Activated T-helper 17 cell treated with anti-CD3 and anti-CD28 coated beads, Interleukin-2, amount 50 U/mL, for 72 hours (primary cell): Measurements from ENCODE around the gene DGAT2. TPM values are rescaled to one million over a fixed set of nuclear protein-coding genes. Genes with fewer than 3 reads are reported as not detected.
A peak's percentile ranks its signal among the peaks of the same experiment; 100 is the strongest.

Experiments used
- ATAC-seq: fragments of 150-1000 bp; cut with Tn5 transposase; replicated peaks from 2 replicates; pipeline ENCODE4 v1.10.0; 2021; ENCODE audit warnings: mild to moderate bottlenecking, moderate library complexity
- H3K27ac Mint-ChIP-seq: one replicate; pipeline ENCODE4 v1.8.0; 2022; ENCODE audit warnings: mixed read lengths
- H3K27me3 Mint-ChIP-seq: one replicate; pipeline ENCODE4 v1.8.0; 2022; ENCODE audit warnings: mixed read lengths
- H3K36me3 Mint-ChIP-seq: one replicate; pipeline ENCODE4 v1.8.0; 2022; ENCODE audit warnings: low read depth, mild to moderate bottlenecking, mixed read lengths
- H3K4me1 Mint-ChIP-seq: one replicate; pipeline ENCODE4 v1.8.0; 2022; ENCODE audit warnings: mixed read lengths
- H3K4me3 Mint-ChIP-seq: one replicate; pipeline ENCODE4 v1.8.0; 2022; ENCODE audit warnings: mild to moderate bottlenecking, mixed read lengths
- H3K9me3 Mint-ChIP-seq: one replicate; pipeline ENCODE4 v1.8.0; 2022; ENCODE audit warnings: mixed read lengths
- total RNA-seq, 2 donors: library from RNA; stranded (reverse); gene quantifications; one replicate each; pipeline ENCODE4 v1.2.3, GENCODE V29; 2022

The DGAT2 gene, protein sequence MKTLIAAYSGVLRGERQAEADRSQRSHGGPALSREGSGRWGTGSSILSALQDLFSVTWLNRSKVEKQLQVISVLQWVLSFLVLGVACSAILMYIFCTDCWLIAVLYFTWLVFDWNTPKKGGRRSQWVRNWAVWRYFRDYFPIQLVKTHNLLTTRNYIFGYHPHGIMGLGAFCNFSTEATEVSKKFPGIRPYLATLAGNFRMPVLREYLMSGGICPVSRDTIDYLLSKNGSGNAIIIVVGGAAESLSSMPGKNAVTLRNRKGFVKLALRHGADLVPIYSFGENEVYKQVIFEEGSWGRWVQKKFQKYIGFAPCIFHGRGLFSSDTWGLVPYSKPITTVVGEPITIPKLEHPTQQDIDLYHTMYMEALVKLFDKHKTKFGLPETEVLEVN
- 1 to 10 TPM; 2.4 to 2.8 TPM for total RNA-seq

DNA sequence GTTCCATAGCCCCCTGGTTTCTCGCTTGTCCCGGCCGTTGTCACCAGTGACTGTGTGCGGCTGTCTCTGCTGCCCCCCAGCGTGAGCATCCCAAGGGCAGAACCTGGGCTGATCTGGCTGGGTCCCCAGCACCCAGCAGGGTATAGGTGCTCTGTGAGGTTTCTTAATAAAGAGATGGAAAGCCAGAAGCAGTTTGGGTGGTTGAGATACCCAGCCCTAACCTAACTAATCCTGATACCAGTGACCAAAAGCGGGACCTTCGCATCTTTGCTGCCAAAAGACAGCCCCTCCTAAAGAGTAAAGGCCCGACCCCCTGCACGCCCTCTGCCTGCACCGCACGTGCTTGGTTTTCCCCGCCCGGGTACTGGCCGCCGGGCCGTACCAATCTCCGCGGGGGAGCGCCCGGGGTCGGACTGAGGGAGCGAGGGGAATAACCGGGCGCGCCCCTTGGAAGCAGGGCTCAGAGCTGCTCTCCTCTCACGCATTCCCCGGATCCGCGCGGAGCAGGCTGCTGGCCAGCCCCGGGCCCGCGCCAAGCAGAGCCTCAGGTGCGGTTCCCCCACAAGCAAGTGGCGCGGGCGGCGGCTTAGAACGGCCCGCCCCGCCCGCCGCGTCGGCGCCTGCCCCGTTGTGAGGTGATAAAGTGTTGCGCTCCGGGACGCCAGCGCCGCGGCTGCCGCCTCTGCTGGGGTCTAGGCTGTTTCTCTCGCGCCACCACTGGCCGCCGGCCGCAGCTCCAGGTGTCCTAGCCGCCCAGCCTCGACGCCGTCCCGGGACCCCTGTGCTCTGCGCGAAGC, at the start of gene DGAT2:
Gene DGAT2, plus strand, starts transcription at position 667 of the 797 bp plus-strand sequence. CDS start 214 bp downstream, outside the sequence.
- Mint-ChIP-seq H3K36me3 (no peaks in the 10 kb centered on the region), H3K27ac (peak within 1 kb of the TSS; percentile 64)

DNA sequence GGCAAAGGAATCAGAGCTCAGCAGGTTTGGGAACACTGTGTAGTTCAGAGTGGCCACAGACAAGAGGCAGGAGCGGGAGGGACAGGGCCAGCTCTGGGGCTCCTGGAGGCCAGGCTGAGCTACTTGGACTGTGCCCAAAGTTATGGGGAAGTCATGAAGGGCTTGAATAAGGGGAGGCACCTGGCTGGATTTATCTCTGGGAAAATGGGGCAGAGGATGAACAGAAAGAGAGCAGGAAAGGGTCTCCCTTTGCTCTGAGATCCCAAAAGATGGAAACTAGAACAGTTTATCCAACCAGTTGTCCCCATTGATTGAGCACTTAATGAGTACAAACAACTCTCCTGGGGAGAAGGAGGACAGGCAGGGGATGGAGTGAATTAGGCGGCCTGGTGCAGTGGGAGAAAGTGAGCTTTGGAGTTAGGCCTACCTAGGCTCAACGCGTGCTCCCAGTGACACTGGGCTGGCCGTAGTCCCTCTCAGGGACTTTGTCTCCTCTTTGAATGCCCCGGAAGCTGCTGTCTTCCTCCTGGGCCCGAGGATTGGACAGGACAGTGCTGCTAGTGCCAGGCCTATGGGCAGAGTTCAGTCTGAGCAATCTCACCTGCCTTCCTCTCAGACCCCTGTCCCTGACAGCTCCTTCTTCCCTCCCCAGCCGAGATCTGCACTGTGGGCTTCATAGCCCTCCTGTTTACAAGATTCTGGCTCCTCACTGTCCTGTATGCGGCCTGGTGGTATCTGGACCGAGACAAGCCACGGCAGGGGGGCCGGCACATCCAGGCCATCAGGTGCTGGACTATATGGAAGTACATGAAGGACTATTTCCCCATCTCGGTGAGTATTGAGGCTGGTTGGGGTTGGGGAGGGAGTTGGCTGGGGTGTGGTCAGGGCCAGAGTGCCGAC, 49.0 kb upstream of the DGAT2 start:
- no peak for ATAC-seq
- H3K4me3 Mint-ChIP-seq = no peak overlapping the region
- no peaks in the 10 kb centered on the region for H3K36me3 Mint-ChIP-seq

More for the DNA sequence above, at the start of gene DGAT2:
- peak within 1 kb of the TSS; percentile 75 for H3K4me3 Mint-ChIP-seq
- ATAC-seq = peak; percentile 89
- H3K4me1 Mint-ChIP-seq = peaks cover 9% of the 10 kb centered on the region
- no peaks in the 10 kb centered on the region for H3K9me3 Mint-ChIP-seq
- peaks cover 3% of the 10 kb centered on the region for H3K27me3 Mint-ChIP-seq

DNA sequence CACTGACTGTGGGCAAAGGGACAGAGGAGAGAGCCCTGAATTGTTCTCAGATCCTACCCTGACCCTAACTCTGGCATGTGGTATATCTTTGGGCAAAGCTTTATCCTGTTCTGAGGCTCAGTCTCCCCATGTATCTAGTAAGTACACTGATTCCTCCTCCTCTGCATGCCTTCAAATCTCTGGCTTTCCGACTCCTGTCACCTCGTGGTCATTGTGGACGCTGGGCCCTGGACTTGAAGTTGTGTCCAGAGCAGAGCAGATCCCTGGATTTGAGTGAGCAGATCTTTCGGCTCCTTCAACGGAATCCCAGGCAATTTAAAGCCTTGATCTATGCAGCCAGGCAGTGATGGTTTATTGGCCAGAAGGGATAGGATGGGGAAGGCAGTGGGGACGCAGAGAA, 47.9 kb upstream of the DGAT2 start:
- no peak for ATAC-seq
- no peaks in the 10 kb centered on the region for H3K36me3 Mint-ChIP-seq
- no peaks in the 10 kb centered on the region for H3K9me3 Mint-ChIP-seq
- H3K4me3 Mint-ChIP-seq = no peak overlapping the region
- H3K27me3 Mint-ChIP-seq = no peaks in the 10 kb centered on the region
- H3K4me1 Mint-ChIP-seq = peaks cover 6% of the 10 kb centered on the region
- H3K27ac Mint-ChIP-seq = no peak overlapping the region

More for the DNA sequence above, 49.0 kb upstream of the DGAT2 start:
- H3K9me3 Mint-ChIP-seq = no peaks in the 10 kb centered on the region
- peaks cover 6% of the 10 kb centered on the region for H3K4me1 Mint-ChIP-seq
- no peak overlapping the region for H3K27ac Mint-ChIP-seq
- H3K27me3 Mint-ChIP-seq = no peaks in the 10 kb centered on the region

DNA sequence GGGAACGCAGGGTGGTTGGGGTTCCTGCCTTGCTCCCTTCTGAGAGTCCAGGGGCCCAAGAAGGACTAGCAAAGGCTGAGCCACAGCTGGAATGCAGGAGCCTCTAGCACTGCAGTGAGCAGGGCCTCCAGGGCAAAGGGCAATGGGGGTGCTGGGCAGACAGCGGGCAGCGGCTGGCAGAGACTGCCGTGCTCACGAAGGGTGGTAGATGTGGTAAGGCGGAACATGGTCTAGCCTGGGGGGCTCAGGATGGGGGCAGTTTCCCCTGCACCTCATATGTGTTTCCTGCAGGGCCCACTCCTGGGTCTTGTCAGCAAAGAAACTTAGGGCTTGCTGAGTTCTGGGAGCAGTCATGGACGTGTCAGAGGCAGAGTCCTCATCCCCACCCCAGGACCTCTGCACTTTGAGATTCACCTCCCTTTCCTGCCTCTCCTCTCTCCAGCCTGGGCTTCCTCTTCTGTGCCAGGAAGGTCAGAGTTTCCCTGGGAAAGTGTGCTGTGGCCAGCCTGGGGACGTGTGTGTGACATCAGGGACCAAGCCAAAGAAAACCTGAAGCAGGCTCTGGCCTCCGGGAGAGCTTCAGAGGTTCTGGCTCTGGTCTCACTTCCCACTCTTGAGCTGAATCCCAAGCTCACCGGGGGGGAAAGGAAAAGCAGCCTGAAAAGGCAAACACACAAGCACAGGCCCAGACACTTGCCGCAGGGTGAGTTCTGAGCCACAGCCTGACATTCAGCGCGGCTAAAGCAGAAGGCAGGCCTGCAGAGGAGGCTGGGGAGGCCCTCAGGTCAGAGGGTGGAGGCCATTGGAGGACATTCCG, 46.5 kb upstream of the DGAT2 start:
- H3K27ac Mint-ChIP-seq = no peak overlapping the region
- H3K9me3 Mint-ChIP-seq = no peaks in the 10 kb centered on the region
- ATAC-seq = no peak
- H3K36me3 Mint-ChIP-seq = no peaks in the 10 kb centered on the region
- H3K4me3 Mint-ChIP-seq = no peak overlapping the region
- no peaks in the 10 kb centered on the region for H3K27me3 Mint-ChIP-seq
- no peaks in the 10 kb centered on the region for H3K4me1 Mint-ChIP-seq

DNA sequence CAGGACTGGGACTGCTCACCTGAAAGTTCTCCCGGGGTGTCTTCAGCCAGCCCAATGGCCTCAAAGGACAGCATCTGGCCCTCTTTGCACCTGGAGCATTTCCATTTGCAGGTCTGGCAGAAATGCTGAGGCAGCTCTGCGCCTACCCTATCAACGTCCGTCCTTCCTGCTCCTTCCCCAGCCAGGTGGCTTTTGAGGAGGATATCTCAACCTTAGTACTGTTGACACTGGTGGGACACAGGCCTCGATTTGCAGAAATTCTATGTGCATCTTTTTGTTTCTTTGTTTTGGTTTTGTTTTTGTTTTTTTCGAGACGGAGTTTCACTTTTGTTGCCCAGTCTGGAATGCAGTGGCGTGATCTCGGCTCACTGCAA, 45.9 kb upstream of the DGAT2 start:
- Mint-ChIP-seq H3K4me3 (no peak overlapping the region), H3K4me1 (no peaks in the 10 kb centered on the region), H3K36me3 (no peaks in the 10 kb centered on the region), H3K27me3 (no peaks in the 10 kb centered on the region), H3K27ac (peak overlapping the region; percentile 22), H3K9me3 (no peaks in the 10 kb centered on the region)
- ATAC-seq = no peak

DNA sequence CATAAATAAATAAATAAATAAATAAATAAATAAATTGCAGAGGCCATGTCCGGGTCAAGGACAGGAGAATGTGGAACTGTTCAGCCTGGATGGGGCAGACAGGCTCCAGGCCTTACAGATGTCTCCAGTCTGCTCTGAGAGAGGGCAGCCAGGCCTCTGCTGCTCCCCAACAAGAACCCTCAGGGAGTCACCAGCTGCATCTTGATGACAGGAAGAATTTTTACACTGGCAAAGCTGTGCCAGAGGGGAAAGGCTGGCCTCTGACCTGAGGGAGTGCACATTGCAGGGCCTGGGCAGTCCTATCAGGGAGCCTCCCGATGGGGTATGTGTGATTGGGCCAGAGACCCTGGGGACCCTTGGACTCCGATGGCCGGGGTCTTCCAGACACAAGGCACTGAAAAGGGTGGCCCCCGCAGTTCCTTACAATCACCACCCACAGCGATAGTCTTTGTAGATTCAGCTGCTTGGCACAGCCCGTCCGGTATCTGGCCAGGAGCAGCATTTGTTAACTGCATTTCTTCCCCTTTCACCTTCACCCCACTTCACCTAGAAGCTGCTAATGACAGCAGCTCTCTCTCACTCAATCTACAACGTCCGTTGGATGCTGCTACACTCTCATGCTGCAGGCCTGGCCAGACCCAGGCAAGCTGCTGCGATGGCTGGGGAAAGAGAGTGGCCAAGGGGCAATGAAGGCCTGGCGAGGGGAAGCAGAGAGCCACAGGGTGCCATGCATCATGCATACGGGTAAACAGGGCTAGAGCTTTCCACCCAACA, 42.8 kb upstream of the DGAT2 start:
- ATAC-seq = no peak
- Mint-ChIP-seq H3K36me3 (no peaks in the 10 kb centered on the region), H3K9me3 (no peaks in the 10 kb centered on the region), H3K27me3 (no peaks in the 10 kb centered on the region), H3K4me1 (no peaks in the 10 kb centered on the region), H3K4me3 (no peak overlapping the region), H3K27ac (no peak overlapping the region)

DNA sequence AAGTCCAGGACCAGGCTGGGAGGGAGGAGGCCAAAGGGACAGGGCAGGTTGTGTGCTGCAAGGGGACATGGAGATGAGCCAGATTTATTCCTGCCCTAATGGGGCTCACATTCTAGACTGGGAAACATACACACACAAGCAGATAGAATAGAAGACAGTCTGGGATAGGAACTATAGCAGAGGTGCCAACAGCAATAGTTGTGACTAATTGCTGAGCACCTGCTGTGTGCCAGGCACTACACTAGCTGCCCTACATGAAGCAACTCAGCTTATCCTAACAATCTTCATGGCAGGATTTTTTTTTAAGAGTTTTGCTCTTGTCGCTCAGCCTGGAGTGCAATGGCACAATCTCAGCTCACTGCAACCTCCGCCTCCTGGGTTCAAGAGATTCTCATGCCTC, 39.6 kb upstream of the DGAT2 start:
- Mint-ChIP-seq H3K9me3 (no peaks in the 10 kb centered on the region), H3K27ac (no peak overlapping the region), H3K4me3 (no peak overlapping the region), H3K27me3 (peaks cover 8% of the 10 kb centered on the region), H3K4me1 (peaks cover 4% of the 10 kb centered on the region), H3K36me3 (no peaks in the 10 kb centered on the region)
- no peak for ATAC-seq

DNA sequence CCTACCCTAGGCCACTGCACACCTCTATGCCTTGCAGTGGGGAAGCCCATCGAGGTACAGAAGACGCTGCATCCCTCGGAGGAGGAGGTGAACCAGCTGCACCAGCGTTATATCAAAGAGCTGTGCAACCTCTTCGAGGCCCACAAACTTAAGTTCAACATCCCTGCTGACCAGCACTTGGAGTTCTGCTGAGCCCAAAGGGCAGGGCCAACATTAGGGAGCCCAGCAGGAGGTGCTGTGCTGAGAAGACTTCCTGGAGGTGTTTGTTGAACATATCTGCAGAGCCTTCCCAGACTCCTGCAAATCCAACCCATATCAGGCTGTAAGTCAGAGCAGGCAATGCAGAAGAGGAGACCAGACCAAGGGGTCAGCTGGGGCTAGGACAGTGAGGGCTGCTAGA, 37.5 kb upstream of the DGAT2 start:
- H3K9me3 Mint-ChIP-seq = no peaks in the 10 kb centered on the region
- H3K4me3 Mint-ChIP-seq = no peak overlapping the region
- ATAC-seq = no peak
- peaks cover 8% of the 10 kb centered on the region for H3K27me3 Mint-ChIP-seq
- no peaks in the 10 kb centered on the region for H3K36me3 Mint-ChIP-seq
- no peak overlapping the region for H3K27ac Mint-ChIP-seq
- H3K4me1 Mint-ChIP-seq = peaks cover 4% of the 10 kb centered on the region

DNA sequence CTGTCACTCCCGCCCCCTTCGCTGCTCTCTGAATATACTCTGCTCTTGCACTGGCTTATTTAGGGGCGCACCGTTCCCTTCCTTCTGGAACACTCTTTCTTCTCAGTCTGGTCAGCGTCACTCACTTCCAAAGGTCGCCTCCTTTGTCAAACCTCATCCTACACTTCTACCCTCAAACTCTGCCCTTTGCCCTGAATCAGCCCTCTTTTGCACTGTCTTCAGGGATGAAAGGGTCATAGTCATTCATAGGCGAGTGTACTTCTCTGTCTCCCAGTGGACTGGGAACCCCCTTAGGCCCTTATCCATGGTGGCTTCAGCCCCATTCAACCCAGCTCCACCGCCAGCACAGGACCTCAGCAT, 35.5 kb upstream of the DGAT2 start:
- Mint-ChIP-seq H3K9me3 (no peaks in the 10 kb centered on the region), H3K4me3 (no peak overlapping the region), H3K36me3 (no peaks in the 10 kb centered on the region), H3K27me3 (peaks cover 12% of the 10 kb centered on the region), H3K27ac (no peak overlapping the region), H3K4me1 (peaks cover 4% of the 10 kb centered on the region)
- ATAC-seq = no peak

DNA sequence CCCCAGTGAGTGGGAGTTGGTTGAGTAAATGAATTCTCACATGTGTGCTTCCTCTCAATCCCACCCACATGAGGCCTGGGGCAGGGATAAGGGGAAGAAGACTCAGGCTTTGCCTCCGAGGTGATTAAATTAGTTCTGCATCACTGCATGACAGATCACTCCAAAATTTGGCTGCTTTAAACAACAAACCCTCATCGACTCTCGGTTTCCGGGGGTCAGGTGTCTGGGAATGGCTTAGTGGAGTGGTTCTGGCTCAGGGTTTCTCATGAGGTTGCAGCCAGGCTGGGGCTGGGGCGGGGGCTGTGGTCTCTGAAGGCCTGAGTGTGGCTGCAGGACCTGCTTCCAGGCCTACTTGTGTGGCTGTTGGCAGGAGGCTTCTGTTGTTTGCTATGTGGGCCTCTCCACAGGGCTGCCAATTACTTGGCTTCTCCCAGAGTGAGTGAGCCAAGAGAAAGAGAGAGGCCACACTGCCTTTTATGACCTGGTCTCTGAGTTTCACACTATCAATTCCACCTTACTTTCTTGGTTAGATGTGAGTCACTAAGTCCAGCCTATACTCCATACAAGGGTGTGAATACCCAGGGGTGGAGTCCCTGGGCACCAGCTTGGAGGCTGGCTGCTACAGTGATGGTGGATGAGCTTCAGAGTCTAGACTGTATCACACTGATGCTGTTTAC, 35.0 kb upstream of the DGAT2 start:
- H3K4me1 Mint-ChIP-seq = peaks cover 4% of the 10 kb centered on the region
- no peak overlapping the region for H3K27ac Mint-ChIP-seq
- H3K4me3 Mint-ChIP-seq = no peak overlapping the region
- no peaks in the 10 kb centered on the region for H3K36me3 Mint-ChIP-seq
- H3K9me3 Mint-ChIP-seq = no peaks in the 10 kb centered on the region
- peaks cover 12% of the 10 kb centered on the region for H3K27me3 Mint-ChIP-seq
- ATAC-seq = peak; percentile 94

DNA sequence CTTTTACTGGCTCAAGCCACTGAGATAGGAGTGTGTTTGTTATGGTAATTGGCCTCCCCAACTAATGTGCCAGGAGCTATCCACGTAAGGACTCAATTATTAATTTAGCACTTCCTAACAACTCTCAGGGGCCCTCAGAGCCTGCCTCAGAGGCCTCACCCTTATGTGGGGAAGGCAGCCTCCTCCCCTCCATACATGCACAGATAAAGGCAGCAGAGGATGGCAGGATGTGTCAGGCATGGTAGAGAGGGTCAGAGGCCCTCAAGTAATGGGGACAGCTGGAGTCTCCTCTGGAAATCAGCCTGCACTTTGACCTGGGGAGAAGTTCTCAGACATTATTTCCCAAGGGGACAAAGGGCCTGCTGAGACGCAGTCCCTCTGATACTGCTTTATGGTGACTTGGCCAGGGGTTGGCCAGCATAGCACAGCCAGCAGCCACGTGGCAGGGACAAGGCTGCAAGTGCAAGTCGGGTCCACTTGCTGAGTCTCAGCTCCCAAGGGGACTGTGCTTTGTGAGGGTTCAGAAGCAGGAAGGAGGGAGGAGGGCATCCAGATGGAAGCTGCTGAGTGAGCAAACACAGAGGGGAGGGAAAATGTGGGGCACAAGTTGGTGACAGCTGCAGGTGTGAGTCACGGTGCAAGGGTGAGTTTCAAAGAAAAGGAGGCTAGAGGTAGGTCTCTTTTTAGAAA, 33.9 kb upstream of the DGAT2 start:
- ATAC-seq = no peak
- Mint-ChIP-seq H3K9me3 (no peaks in the 10 kb centered on the region), H3K4me3 (no peak overlapping the region), H3K36me3 (no peaks in the 10 kb centered on the region), H3K27me3 (peaks cover 12% of the 10 kb centered on the region), H3K27ac (no peak overlapping the region), H3K4me1 (peaks cover 4% of the 10 kb centered on the region)

DNA sequence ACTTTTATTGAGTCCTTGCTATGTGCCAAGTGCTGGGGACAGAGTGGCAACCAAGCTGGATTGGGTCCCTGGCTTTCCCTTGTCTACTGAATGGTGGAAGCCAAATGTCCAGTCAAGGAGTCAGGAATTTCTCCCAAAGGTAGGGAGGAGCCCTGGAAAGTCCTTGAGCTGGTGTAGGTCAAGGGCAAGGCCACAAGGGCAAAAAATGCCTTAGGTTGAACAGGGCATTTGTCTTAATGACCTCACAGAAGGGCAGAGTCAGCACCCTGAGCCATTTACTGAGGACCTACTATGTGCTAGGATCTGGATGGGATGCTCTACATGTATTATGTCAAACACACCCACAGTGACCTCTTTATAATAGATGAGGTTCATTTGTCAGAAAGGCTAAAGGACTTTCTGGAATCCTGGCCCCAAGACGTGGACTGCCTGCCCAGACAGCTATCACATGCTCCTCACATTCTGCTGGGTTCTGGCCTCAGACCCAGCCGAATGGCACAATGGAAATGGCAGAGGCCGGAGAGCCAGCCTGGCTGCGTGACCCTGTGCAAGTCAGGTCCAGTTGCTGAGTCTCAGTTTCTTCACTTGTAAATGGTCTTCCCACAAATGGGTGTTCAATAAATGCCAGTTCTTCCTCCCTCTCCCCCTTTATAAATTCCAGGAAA, 33.3 kb upstream of the DGAT2 start:
- ATAC-seq = no peak
- no peak overlapping the region for H3K4me3 Mint-ChIP-seq
- peaks cover 12% of the 10 kb centered on the region for H3K27me3 Mint-ChIP-seq
- peaks cover 4% of the 10 kb centered on the region for H3K4me1 Mint-ChIP-seq
- H3K36me3 Mint-ChIP-seq = no peaks in the 10 kb centered on the region
- H3K27ac Mint-ChIP-seq = no peak overlapping the region
- H3K9me3 Mint-ChIP-seq = no peaks in the 10 kb centered on the region
